DMS 273 treated with DMSO at 0.1 percent for 48 hours (cell line): Measurements from ENCODE around the gene PLCL2.
"Not testable (repeated sequence)": the region's sequence is repeated elsewhere in the genome, so short reads cannot be mapped to it uniquely, and the experiment has no call there.

ENCODE experiments used
- DNase-seq: peaks from one replicate; lab custom pipeline; 2025; lab: John Stamatoyannopoulos, UW

Gene PLCL2

GRCh38 chr3:16961621-16962205 is 77.0 kb downstream of the PLCL2 start:
- no peak for DNase-seq

DNA sequence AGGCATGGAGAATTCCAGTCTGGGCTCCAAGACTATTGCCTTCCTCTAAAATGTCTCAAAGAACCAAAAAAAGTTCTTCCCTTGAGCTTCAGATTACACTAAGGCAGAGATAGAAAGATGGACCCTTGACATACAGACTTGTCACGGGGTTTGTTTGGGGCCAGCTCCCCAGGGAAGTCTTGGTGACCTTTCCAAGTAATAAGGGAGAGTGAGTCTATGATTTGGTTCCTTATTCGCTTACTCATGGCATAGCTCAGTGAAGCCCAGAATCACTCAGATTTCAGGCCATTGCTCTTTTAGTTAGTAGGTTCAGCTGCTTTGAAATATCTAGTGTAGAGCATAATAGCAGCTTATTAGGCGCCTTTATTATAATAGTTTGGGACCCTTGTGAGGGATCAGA is 90.3 kb downstream of the PLCL2 start:
- no peak for DNase-seq

DNA sequence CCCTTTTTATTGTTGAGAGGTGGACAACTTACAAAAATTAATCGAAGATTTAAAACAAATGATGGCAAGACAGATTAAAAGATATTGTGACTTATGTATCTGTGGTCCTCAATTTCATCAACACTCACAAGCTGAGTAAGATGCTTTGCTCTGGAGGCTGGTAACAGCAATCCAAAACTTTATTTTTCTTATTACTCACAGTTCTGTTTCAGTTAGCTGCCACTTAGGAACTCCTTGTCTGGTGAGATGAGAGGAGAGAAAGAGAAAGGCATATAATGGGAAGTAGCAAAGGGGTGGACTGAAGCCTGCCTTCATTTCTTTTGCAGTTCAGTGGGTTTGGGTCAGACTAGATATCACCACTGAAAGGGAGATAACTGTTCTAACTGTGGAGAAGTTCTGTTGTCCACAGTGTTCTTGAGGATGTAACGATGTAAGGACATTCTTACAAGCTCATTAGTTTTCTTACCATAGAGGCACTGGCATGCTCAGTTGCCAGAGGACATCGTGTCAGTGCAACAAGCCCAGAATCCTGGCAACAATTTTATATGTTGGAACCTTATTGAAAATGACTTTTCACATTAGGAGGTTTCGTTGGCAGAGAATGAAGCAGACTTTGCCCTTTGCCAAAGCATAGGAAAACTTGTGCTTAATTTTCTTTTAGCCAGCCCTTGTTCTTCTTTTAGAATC is 93.6 kb downstream of the PLCL2 start:
- no peak for DNase-seq

DNA sequence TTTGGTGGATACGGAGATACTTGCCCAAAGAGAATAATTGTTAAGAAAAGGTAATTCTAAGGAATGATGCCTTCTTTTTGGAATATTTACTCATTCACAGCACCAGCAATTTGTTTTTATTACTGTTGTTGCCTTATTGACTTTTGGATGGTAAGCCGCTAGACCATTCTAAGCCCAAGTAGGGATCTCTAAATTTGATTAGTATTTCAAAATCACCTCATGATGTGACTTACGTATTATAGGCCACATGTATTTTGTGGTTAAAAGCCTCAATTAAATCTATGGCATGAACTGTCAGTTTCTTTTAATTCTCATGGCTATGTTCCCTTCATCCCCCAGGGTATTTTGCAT is 94.1 kb downstream of the PLCL2 start:
- no peak for DNase-seq

GRCh38 chr3:16979769-16980515 is 95.2 kb downstream of the PLCL2 start:
- not testable (repeated sequence) for DNase-seq

GRCh38 chr3:16980526-16980925 is 95.8 kb downstream of the PLCL2 start:
- not testable (repeated sequence) for DNase-seq

DNA sequence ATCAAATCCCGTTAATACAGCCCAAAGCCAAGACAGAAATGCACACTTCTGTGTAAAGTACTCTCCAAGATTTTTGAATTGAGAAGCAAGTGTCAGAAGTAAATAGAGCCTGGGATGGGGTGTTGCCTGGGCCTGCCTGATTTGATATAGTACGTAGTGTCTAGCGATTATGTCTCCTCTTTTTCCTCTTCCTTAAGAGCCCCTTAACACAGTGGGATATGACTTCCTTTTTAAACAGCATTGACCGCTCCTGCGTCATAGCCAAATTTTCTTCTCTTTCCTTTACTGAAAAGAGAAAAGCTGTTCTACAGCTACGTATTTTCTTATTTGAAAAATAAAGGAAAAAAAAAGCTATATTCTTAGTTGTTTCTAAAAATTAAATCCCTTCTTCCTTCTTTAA is 97.7 kb downstream of the PLCL2 start:
- DNase-seq = no peak

GRCh38 chr3:16985608-16986007 is 100.9 kb downstream of the PLCL2 start:
- DNase-seq = no peak

GRCh38 chr3:16987141-16987540 is 102.4 kb downstream of the PLCL2 start:
- DNase-seq = no peak

DNA sequence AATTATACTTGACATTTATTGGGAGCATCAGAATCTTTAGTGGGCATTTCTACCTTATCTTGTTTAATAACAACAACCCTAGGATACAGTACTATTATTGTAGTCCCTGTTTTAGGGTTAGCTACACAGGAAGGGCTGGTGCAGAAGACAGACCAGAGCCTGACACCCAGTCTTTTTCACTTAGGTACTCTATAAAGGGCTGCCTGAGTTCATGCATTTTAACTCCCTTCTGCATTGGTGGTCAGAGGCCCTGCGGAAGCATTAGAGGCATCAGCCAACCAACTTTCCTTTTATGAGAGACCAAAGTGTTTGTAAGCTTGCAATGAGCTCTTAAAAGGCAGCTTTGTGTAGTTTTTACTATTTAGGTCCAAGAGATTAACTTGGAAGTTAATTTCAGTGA is 105.4 kb downstream of the PLCL2 start:
- no peak for DNase-seq

- DNase-seq = no peak
Measured at GRCh38 chr3:16992198-16992597, 107.4 kb downstream of the PLCL2 start.

- DNase-seq = no peak
Measured at GRCh38 chr3:16993227-16993626, 108.5 kb downstream of the PLCL2 start.

GRCh38 chr3:16994854-16995525 is 110.2 kb downstream of the PLCL2 start:
- DNase-seq = no peak

DNA sequence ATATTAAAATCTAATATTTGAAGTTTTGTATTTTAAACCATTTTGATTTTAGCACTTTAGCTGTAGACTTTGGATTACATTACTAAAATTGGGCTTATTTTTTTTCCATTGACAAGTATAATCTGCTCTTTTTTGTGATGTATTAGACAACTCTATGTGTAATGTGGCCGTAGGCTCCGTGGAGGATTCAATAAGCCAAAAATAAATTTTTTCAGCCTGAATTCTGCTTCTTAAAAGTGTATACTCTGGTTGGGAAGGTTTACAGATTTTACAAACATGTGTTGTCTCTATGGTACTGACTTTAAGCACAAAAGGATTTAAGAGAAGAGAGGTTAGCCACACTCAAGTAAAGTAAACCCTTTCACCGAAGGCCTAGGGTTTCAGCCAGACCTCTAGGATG is 110.8 kb downstream of the PLCL2 start:
- no peak for DNase-seq

GRCh38 chr3:16998236-16998923 is 113.6 kb downstream of the PLCL2 start:
- no peak for DNase-seq

- DNase-seq = no peak
Measured at GRCh38 chr3:16999161-16999560, 114.4 kb downstream of the PLCL2 start.

GRCh38 chr3:16999871-17000270 is 115.1 kb downstream of the PLCL2 start:
- DNase-seq = no peak

DNA sequence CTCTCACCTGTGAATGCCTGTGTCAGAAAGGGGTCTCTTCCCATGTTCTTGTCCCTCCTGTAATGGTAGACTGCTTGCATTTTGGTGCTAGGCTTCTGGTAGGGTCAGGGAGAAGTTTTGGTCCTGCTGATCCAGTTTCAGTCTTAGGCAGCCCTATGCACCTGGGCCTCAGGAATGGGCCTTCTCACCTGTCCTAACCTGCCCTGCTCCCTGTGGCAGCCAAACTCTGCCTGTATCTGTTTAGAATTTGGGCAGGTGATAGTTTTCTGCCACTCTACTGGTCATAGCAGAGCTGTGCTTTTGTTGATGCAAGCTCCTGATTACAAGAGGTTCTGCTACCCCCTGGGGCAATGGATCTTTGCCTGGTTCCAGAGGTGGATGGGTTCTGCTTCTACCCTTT is 118.7 kb downstream of the PLCL2 start:
- no peak for DNase-seq

DNA sequence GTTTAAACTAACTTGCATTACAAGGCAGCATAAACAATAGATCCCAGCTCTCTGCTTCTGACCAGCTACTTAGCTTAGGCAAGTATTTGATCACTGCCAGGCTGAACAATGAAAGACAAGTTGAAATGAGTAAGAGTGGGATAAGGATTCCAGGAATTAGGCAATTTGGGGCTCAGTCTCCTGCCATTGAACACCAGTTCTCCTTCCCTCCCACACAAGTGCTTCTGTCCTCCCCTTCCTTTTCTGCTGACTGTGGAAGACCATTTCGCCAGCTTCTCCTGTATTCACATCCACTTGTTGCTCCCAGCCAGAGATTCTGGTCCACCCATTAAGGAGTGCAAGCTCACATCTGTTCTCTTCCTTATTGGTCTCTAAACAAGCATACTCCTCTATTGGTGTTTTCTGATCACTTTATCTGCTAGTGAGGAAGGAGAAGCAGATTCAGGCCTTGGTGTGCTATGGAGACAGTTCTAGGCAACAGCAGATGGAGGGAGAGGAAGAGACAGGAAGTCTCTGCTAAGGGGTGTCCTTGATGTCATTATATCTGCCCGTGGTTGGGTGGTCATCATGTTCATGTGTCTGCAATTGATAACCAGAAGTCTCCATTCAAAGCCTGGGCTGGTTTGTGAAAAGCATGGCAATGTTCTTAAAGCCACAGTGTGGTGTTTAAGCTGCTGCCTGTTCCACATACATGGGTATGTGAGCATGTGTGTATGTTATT is 121.5 kb downstream of the PLCL2 start:
- DNase-seq = no peak

- DNase-seq = no peak
Measured at GRCh38 chr3:17007284-17007683, 122.5 kb downstream of the PLCL2 start.

- no peak for DNase-seq
Measured at GRCh38 chr3:17009826-17010225, 125.1 kb downstream of the PLCL2 start.
